CD4-positive, alpha-beta memory T cell (primary cell): ENCODE data around the gene EXOSC6. TPM values are rescaled to one million over a fixed set of nuclear protein-coding genes. Genes with fewer than 3 reads are reported as not detected.
"Not testable (repeated sequence)": the region's sequence is repeated elsewhere in the genome, so short reads cannot be mapped to it uniquely, and the experiment has no call there.

Source experiments
- CTCF ChIA-PET: fragments of 350-600 bp; sonication (Branson Sonifier 250); formaldehyde crosslinking; loops from one replicate; lab custom pipeline; 2021; ENCODE audit warnings: inconsistent platforms; ENCODE audit not compliant: partially characterized antibody; lab: Charles Lee
- POLR2A ChIA-PET: fragments of 350-600 bp; sonication (Branson Sonifier 250); formaldehyde crosslinking; loops from one replicate; lab custom pipeline; 2021; ENCODE audit not compliant: partially characterized antibody; lab: Charles Lee
- DNase-seq, 5 donors: peaks; one replicate each; pipeline versions ENCODE4 v3.0.0 to v3.0.0-alpha.2; 2020 to 2022; ENCODE audit warnings: mixed read lengths in 1 of 5
- H3K27ac ChIP-seq: one replicate; pipeline ENCODE4 v1.7.0; 2013; ENCODE audit warnings: low read depth, low read length
- H3K27me3 ChIP-seq: 2 replicates; pipeline ENCODE4 v1.7.0; 2013; ENCODE audit warnings: mild to moderate bottlenecking, low read length, moderate library complexity; ENCODE audit not compliant: insufficient read depth
- H3K36me3 ChIP-seq: 2 replicates; pipeline ENCODE4 v1.7.0; 2013; ENCODE audit warnings: mild to moderate bottlenecking, low read length, moderate library complexity; ENCODE audit not compliant: insufficient read depth
- H3K4me1 ChIP-seq: 2 replicates; pipeline ENCODE4 v1.7.0; 2013; ENCODE audit warnings: mild to moderate bottlenecking, low read length, moderate library complexity; ENCODE audit not compliant: insufficient read depth
- H3K4me3 ChIP-seq, 2 donors: one replicate each; pipeline ENCODE4 v1.7.0; 2013; ENCODE audit warnings: low read length in 2 of 2, mild to moderate bottlenecking in 1 of 2
- H3K9me3 ChIP-seq, 2 donors: one replicate each; pipeline ENCODE4 v1.7.0; 2013; ENCODE audit warnings: low read length in 2 of 2, control low read depth in 1 of 2; ENCODE audit not compliant: control insufficient read depth in 1 of 2
- H3K27ac Mint-ChIP-seq, 7 donors: one replicate each; pipeline ENCODE4 v1.8.0; 2020 to 2021; ENCODE audit warnings: mixed read lengths in 7 of 7, mild to moderate bottlenecking in 6 of 7, inconsistent platforms in 3 of 7, moderate library complexity in 3 of 7
- H3K27me3 Mint-ChIP-seq, 2 donors: one replicate each; pipeline ENCODE4 v1.8.0; 2020 to 2021; ENCODE audit warnings: mixed read lengths in 2 of 2
- H3K36me3 Mint-ChIP-seq, 2 donors: one replicate each; pipeline ENCODE4 v1.8.0; 2020 to 2021; ENCODE audit warnings: mixed read lengths in 2 of 2, inconsistent platforms in 1 of 2, mild to moderate bottlenecking in 1 of 2
- H3K4me1 Mint-ChIP-seq, 4 donors: one replicate each; pipeline ENCODE4 v1.8.0; 2020 to 2021; ENCODE audit warnings: mixed read lengths in 4 of 4, mild to moderate bottlenecking in 1 of 4
- H3K4me3 Mint-ChIP-seq, 8 donors: one replicate each; pipeline ENCODE4 v1.8.0; 2020 to 2021; ENCODE audit warnings: mixed read lengths in 8 of 8, mild to moderate bottlenecking in 7 of 8, moderate library complexity in 6 of 8, inconsistent platforms in 3 of 8
- H3K9me3 Mint-ChIP-seq, 8 donors: one replicate each; pipeline ENCODE4 v1.8.0; 2020 to 2021; ENCODE audit warnings: mixed read lengths in 8 of 8, mild to moderate bottlenecking in 5 of 8, inconsistent platforms in 3 of 8, moderate library complexity in 1 of 8
- intact Hi-C: fragments of 100-400 bp; cut with micrococcal nuclease; formaldehyde crosslinking; loops from one replicate; pipeline ENCODE4 v1.15.1; 2023
- polyA plus RNA-seq, 2 donors: library from polyadenylated mRNA; unstranded; fragments of 300-500 nt; fragmentation: Illumina TruSeq; gene quantifications; one replicate each; pipeline ENCODE4 v1.2.3, GENCODE V29; 2021
- total RNA-seq, 2 experiments: library from RNA; stranded (reverse); gene quantifications; one replicate each; pipeline ENCODE4 v1.2.3, GENCODE V29; 2021

The EXOSC6 gene
- total and polyA plus RNA-seq, 4 experiments from 2014 or later, result 6.6 to 44.1 (median 27.7) TPM

GRCh38 chr16:70223971-70224513 is 27.7 kb downstream of the EXOSC6 start:
- H3K27ac ChIP-seq, H3K36me3 ChIP-seq, H3K9me3 Mint-ChIP-seq, DNase-seq, CTCF ChIA-PET, H3K4me3 ChIP-seq, H3K27me3 ChIP-seq, POLR2A ChIA-PET, H3K9me3 ChIP-seq, H3K27me3 Mint-ChIP-seq, H3K4me1 Mint-ChIP-seq, H3K4me1 ChIP-seq, H3K4me3 Mint-ChIP-seq, intact Hi-C loops: not testable (repeated sequence)
- Mint-ChIP-seq H3K36me3 (peaks cover 21 to 39% of the 10 kb centered on the region in 2 donors), H3K27ac (peak overlapping the region in 4 of 7 donors; percentile 25 to 64 (median 46))

- H3K27me3 ChIP-seq, POLR2A ChIA-PET, H3K4me3 Mint-ChIP-seq, H3K27ac ChIP-seq, H3K4me1 Mint-ChIP-seq, H3K27me3 Mint-ChIP-seq, H3K9me3 Mint-ChIP-seq, H3K9me3 ChIP-seq, DNase-seq, intact Hi-C loops, H3K4me3 ChIP-seq, H3K4me1 ChIP-seq, H3K36me3 ChIP-seq, CTCF ChIA-PET: not testable (repeated sequence)
- Mint-ChIP-seq H3K27ac (peak overlapping the region in 3 of 7 donors; percentile 4 to 50 (median 32)), H3K36me3 (peaks cover 21 to 40% of the 10 kb centered on the region in 2 donors)
Measured at GRCh38 chr16:70223216-70223615, 28.5 kb downstream of the EXOSC6 start.

GRCh38 chr16:70222574-70222973 is 29.2 kb downstream of the EXOSC6 start:
- intact Hi-C loops, CTCF ChIA-PET, H3K27me3 Mint-ChIP-seq, H3K4me1 ChIP-seq, H3K27ac ChIP-seq, H3K4me3 ChIP-seq, H3K4me3 Mint-ChIP-seq, H3K27me3 ChIP-seq, POLR2A ChIA-PET, H3K4me1 Mint-ChIP-seq, H3K9me3 Mint-ChIP-seq, H3K36me3 ChIP-seq, DNase-seq, H3K9me3 ChIP-seq: not testable (repeated sequence)
- Mint-ChIP-seq H3K27ac (peak overlapping the region in 2 of 7 donors; percentile 42 to 57), H3K36me3 (peaks cover 21 to 37% of the 10 kb centered on the region in 2 donors)

GRCh38 chr16:70218586-70218985 is 33.2 kb downstream of the EXOSC6 start:
- H3K36me3 ChIP-seq, DNase-seq, H3K27ac Mint-ChIP-seq, H3K4me1 ChIP-seq, H3K4me1 Mint-ChIP-seq, H3K4me3 Mint-ChIP-seq, H3K9me3 ChIP-seq, intact Hi-C loops, H3K27me3 ChIP-seq, H3K27me3 Mint-ChIP-seq, H3K4me3 ChIP-seq, POLR2A ChIA-PET, H3K27ac ChIP-seq, H3K9me3 Mint-ChIP-seq: not testable (repeated sequence)
- CTCF ChIA-PET, result interaction anchor here (0.7 kb wide), 1 partner anchor 1607 kb away, joined by 3 read pairs; no protein-coding TSS in a partner anchor
- peaks cover 24 to 28% of the 10 kb centered on the region in 2 donors for H3K36me3 Mint-ChIP-seq

- H3K27me3 Mint-ChIP-seq, CTCF ChIA-PET, H3K9me3 Mint-ChIP-seq, H3K27ac Mint-ChIP-seq, intact Hi-C loops, H3K27ac ChIP-seq, H3K4me1 ChIP-seq, H3K4me3 ChIP-seq, H3K27me3 ChIP-seq, POLR2A ChIA-PET, H3K4me3 Mint-ChIP-seq, H3K4me1 Mint-ChIP-seq, H3K36me3 ChIP-seq, DNase-seq, H3K9me3 ChIP-seq: not testable (repeated sequence)
- H3K36me3 Mint-ChIP-seq, result peaks cover 14 to 18% of the 10 kb centered on the region in 2 donors
Measured at GRCh38 chr16:70206382-70206781, 45.4 kb downstream of the EXOSC6 start.

- H3K9me3 ChIP-seq, intact Hi-C loops, CTCF ChIA-PET, H3K27ac Mint-ChIP-seq, H3K4me3 Mint-ChIP-seq, H3K36me3 ChIP-seq, H3K4me1 Mint-ChIP-seq, H3K9me3 Mint-ChIP-seq, DNase-seq, H3K27me3 ChIP-seq, H3K4me1 ChIP-seq, H3K27me3 Mint-ChIP-seq, POLR2A ChIA-PET, H3K27ac ChIP-seq, H3K4me3 ChIP-seq: not testable (repeated sequence)
- peaks cover 8 to 13% of the 10 kb centered on the region in 2 donors for H3K36me3 Mint-ChIP-seq
Measured at GRCh38 chr16:70204668-70205405, 46.9 kb downstream of the EXOSC6 start.

GRCh38 chr16:70204010-70204409 is 47.7 kb downstream of the EXOSC6 start:
- H3K27ac Mint-ChIP-seq, H3K9me3 Mint-ChIP-seq, H3K36me3 Mint-ChIP-seq, POLR2A ChIA-PET, H3K27me3 ChIP-seq, H3K4me1 ChIP-seq, DNase-seq, H3K4me3 ChIP-seq, H3K36me3 ChIP-seq, H3K4me3 Mint-ChIP-seq, H3K27me3 Mint-ChIP-seq, H3K4me1 Mint-ChIP-seq, H3K27ac ChIP-seq, intact Hi-C loops, H3K9me3 ChIP-seq, CTCF ChIA-PET: not testable (repeated sequence)
